NCI-H128 (cell line): ENCODE measurements around the gene DHRS1.
"Not testable (repeated sequence)": the region's sequence is repeated elsewhere in the genome, so short reads cannot be mapped to it uniquely, and the experiment has no call there.

ENCODE experiments used
- DNase-seq: peaks from one replicate; lab custom pipeline; 2025; ENCODE audit not compliant: unreplicated experiment; lab: John Stamatoyannopoulos, UW

Gene DHRS1

DNA sequence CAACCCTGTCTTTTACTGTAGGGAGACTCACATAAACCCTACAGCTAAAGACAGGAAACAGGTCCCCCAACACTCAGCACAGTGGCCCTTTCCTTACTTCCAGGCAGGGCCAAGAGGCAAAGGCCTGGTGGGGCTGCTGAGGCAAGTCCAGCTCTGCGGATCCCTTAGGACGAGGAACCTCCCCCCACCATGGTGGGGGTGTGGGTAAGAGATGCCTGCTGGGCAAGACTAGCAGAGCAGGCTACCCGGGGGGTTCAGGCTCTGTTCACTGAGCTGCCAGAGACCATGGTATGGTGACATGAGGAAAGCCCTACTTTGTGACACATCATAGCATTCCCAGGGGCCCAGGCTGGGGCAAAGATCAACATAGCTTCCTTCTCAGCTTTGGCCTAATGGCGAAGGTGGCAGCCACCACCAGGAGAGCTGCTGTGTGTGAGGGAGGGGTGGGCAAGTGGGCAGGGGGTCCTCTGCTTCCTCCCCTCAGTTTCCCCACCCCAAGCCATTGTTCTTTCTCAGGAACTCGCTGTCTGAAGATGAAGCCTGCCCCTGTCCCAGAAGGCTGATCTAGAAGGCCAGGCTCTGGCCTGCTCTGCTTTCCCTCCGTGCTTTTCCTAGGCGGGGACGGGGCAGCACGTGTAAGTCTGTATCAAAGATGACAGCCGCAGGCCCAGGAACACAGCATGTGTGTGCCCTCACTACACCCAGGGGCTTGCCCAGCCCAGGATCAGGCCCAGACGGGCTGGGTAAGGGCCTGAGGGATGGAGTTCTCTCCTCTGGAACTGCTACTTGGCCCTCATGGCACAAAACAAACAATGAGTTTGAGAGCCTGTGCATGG, 47.1 kb downstream of the DHRS1 start:
- no peak for DNase-seq

DNA sequence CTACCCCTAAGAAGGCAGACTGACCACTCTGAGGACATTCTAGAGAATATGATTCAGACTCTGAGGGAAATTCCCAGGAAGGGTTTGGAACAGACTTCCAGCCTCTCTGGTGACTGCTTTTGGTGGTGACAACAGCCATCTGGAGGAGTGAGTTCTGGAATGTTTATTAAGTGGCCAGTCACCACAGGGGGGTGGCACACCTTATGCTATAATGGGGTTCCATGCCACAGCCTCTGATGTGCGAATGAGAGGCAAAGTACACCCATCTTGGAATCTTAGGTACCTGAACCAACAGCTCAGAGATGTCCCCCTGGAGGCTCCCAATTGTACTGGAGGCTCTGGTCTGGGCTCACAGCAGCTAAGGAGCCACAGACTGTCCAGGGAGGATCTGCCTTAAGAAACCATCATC, 47.7 kb downstream of the DHRS1 start:
- DNase-seq, result no peak

GRCh38 chr14:24250354-24250753, 49.2 kb downstream of the DHRS1 start:
- no peak for DNase-seq

- DNase-seq, result no peak
Measured at GRCh38 chr14:24249230-24250021, 50.2 kb downstream of the DHRS1 start.

GRCh38 chr14:24247422-24247821, 52.2 kb downstream of the DHRS1 start:
- no peak for DNase-seq

- no peak for DNase-seq
Measured at GRCh38 chr14:24246765-24247212, 52.8 kb downstream of the DHRS1 start.

- not testable (repeated sequence) for DNase-seq
Measured at GRCh38 chr14:24245350-24245749, 54.2 kb downstream of the DHRS1 start.

DNA sequence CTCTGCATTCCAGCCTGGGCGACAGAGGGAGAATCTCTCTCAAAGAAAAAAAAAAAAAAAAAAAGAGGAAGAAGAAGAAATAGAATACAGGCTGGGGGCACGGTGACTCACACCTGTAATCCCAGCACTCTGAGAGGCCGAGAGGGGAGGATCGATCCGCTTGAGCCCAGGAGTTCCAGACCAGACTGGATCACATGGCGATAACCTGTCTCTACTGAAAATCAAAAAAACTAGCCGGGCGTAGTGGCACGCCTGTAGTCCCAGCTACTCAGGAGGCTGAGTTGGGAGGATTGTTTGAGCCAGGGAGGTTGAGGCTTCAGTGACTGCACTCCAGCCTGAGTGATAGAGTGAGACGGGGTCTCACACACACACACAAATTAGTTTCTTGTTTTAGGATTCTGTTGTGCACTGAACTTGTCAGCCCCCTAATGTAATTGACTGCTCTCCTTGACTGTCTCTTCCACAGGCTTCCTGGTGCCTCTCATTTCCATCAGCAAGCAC, 56.2 kb downstream of the DHRS1 start:
- no peak for DNase-seq

DNA sequence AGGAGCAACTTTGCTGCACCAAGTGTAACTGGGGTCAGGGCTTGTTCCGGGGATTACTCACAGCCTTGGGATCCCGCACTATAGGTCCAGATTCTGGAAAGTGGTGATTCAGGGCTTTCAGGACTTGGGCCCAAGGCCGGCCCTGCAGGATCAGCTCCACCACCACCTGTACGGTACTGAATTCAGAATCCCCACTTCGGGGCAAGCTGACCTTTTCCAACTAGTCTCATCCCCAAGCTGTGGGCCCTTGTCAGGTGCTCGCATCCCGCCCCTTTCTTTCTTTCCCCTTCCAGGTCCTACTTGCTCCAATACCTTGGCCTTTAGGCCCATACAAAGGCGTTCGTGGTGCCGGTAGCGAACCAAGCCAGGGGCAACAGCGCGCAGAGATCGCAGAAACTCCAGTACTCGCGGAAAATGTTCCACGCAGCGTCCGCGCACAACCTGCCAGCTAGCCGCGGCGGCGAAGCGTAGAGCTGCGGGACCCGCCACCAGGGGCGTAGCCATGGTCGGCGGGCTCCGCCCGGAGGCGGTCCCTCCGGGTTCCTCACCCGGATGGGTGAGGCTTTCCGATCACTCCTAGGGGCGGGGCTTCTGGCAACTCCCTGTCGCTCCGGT, 57.6 kb downstream of the DHRS1 start:
- DNase-seq, result peak; percentile 92
